Right renal pelvis (tissue), 4 donors: ENCODE data around the gene POU6F2. TPM values are rescaled to one million over a fixed set of nuclear protein-coding genes. Genes with fewer than 3 reads are reported as not detected.

Experiments
- DNase-seq, 4 donors: peaks; one replicate each; pipeline ENCODE4 v3.0.0-alpha.2; 2013; ENCODE audit warnings: low read depth in 4 of 4, low spot score in 3 of 4, missing footprints in 1 of 4
- polyA plus RNA-seq, 4 donors: library from polyadenylated mRNA; unstranded; fragments of 120-200 nt; gene quantifications; one replicate each; pipeline ENCODE4 v1.2.1, GENCODE V29; 2013; ENCODE audit not compliant: insufficient read length in 4 of 4

POU6F2 gene
- polyA plus RNA-seq, 4 donors: 0.10 to 0.42 (median 0.17) TPM

GRCh38 chr7:39333701-39334100 is 356.0 kb downstream of the POU6F2 start:
- DNase-seq: no peak

GRCh38 chr7:39336442-39336841 is 358.7 kb downstream of the POU6F2 start:
- DNase-seq: no peak

GRCh38 chr7:39338716-39339115 is 361.0 kb downstream of the POU6F2 start:
- DNase-seq: no peak

GRCh38 chr7:39339591-39339990 is 361.9 kb downstream of the POU6F2 start:
- DNase-seq: no peak

GRCh38 chr7:39341083-39341482 is 363.4 kb downstream of the POU6F2 start:
- no peak for DNase-seq

GRCh38 chr7:39342763-39343162 is 365.1 kb downstream of the POU6F2 start:
- DNase-seq: no peak

- no peak for DNase-seq
Observed at GRCh38 chr7:39349452-39350123, 371.9 kb downstream of the POU6F2 start.

GRCh38 chr7:39353615-39354376 is 376.1 kb downstream of the POU6F2 start:
- peak; percentile 64 to 86 (median 78) for DNase-seq

GRCh38 chr7:39355664-39356063 is 378.0 kb downstream of the POU6F2 start:
- DNase-seq: no peak

- no peak for DNase-seq
Observed at GRCh38 chr7:39356172-39356925, 378.6 kb downstream of the POU6F2 start.

GRCh38 chr7:39357648-39358047 is 379.9 kb downstream of the POU6F2 start:
- DNase-seq: no peak

- DNase-seq: no peak
Observed at GRCh38 chr7:39360038-39360437, 382.3 kb downstream of the POU6F2 start.

GRCh38 chr7:39360766-39361165 is 383.1 kb downstream of the POU6F2 start:
- no peak for DNase-seq

GRCh38 chr7:39365751-39366295 is 388.1 kb downstream of the POU6F2 start:
- no peak for DNase-seq

- no peak for DNase-seq
Observed at GRCh38 chr7:39367451-39367850, 389.7 kb downstream of the POU6F2 start.

- no peak for DNase-seq
Observed at GRCh38 chr7:39367943-39368342, 390.2 kb downstream of the POU6F2 start.

- no peak for DNase-seq
Observed at GRCh38 chr7:39372383-39372782, 394.7 kb downstream of the POU6F2 start.

GRCh38 chr7:39374436-39375040 is 396.8 kb downstream of the POU6F2 start:
- DNase-seq: no peak

GRCh38 chr7:39375047-39375873 is 397.6 kb downstream of the POU6F2 start:
- DNase-seq: no peak

GRCh38 chr7:39375874-39376190 is 398.1 kb downstream of the POU6F2 start:
- DNase-seq: no peak
